Measurements from ENCODE around the gene ANKLE2.

ANKLE2 gene

GRCh38 chr12:132789099-132789471, 27.5 kb upstream of the ANKLE2 start:
- TF ChIP-seq SCRT1 (tag by site-specific recombination; IDR thresholded peaks at IDR 0.05; ENCODE audit: borderline replicate concordance) (no peak), EGR2 (tag by site-specific recombination; IDR thresholded peaks at IDR 0.05; ENCODE audit: low read depth) (no peak), ZBTB7A (tag by site-specific recombination; IDR thresholded peaks at IDR 0.05; ENCODE audit: low read depth) (no peak), ZSCAN4 (tag by site-specific recombination; IDR thresholded peaks at IDR 0.05) (no peak), ZNF561 (tag by site-specific recombination; IDR thresholded peaks at IDR 0.05; ENCODE audit: borderline replicate concordance) (no peak), ZNF174 (tag by site-specific recombination; IDR thresholded peaks at IDR 0.05) (no peak), ZNF211 (tag by site-specific recombination; IDR thresholded peaks at IDR 0.05; ENCODE audit: low read depth) (no peak), ZNF701 (tag by site-specific recombination; IDR thresholded peaks at IDR 0.05) (no peak), REPIN1 (tag by site-specific recombination; IDR thresholded peaks at IDR 0.05; ENCODE audit: low read depth) (no peak), ZNF423 (tag by site-specific recombination; IDR thresholded peaks at IDR 0.05) (no peak)
- TF ChIP-seq, protein P1, sequence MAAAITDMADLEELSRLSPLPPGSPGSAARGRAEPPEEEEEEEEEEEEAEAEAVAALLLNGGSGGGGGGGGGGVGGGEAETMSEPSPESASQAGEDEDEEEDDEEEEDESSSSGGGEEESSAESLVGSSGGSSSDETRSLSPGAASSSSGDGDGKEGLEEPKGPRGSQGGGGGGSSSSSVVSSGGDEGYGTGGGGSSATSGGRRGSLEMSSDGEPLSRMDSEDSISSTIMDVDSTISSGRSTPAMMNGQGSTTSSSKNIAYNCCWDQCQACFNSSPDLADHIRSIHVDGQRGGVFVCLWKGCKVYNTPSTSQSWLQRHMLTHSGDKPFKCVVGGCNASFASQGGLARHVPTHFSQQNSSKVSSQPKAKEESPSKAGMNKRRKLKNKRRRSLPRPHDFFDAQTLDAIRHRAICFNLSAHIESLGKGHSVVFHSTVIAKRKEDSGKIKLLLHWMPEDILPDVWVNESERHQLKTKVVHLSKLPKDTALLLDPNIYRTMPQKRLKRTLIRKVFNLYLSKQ (tag by site-specific recombination; IDR thresholded peaks at IDR 0.05; ENCODE audit: borderline replicate concordance): no peak
- TF ChIP-seq, protein P2, sequence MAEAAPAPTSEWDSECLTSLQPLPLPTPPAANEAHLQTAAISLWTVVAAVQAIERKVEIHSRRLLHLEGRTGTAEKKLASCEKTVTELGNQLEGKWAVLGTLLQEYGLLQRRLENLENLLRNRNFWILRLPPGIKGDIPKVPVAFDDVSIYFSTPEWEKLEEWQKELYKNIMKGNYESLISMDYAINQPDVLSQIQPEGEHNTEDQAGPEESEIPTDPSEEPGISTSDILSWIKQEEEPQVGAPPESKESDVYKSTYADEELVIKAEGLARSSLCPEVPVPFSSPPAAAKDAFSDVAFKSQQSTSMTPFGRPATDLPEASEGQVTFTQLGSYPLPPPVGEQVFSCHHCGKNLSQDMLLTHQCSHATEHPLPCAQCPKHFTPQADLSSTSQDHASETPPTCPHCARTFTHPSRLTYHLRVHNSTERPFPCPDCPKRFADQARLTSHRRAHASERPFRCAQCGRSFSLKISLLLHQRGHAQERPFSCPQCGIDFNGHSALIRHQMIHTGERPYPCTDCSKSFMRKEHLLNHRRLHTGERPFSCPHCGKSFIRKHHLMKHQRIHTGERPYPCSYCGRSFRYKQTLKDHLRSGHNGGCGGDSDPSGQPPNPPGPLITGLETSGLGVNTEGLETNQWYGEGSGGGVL (tag by site-specific recombination; IDR thresholded peaks at IDR 0.05): no peak
- Histone ChIP-seq H3K4me1 (ENCODE audit: control insufficient read depth, insufficient read depth, low read length) (no peaks in the 10 kb centered on the region), H3K9me3 (ENCODE audit: control insufficient read depth, insufficient read depth, low read depth, low read length) (no peaks in the 10 kb centered on the region), H3K27ac (ENCODE audit: extremely low read depth, low read depth, low read length) (no peak overlapping the region), H3K4me3 (ENCODE audit: low read depth, low read length) (no peak overlapping the region), H3K36me3 (ENCODE audit: control insufficient read depth in 2 of 2, insufficient read depth in 1 of 2, low read length in 2 of 2) (peaks cover 16 to 78% of the 10 kb centered on the region in 2 experiments; a peak in 2 of 3 replicates)
- POLR2A ChIA-PET: no interaction called here
- CTCF ChIA-PET: no interaction called here

- ChIA-PET POLR2A (no interaction called here), CTCF (no interaction called here)
- Histone ChIP-seq H3K4me1 (ENCODE audit: control insufficient read depth, insufficient read depth, low read length) (no peaks in the 10 kb centered on the region), H3K27ac (ENCODE audit: extremely low read depth, low read depth, low read length) (no peak overlapping the region), H3K4me3 (ENCODE audit: low read depth, low read length) (no peak overlapping the region), H3K36me3 (ENCODE audit: control insufficient read depth in 2 of 2, insufficient read depth in 1 of 2, low read length in 2 of 2) (peaks cover 13 to 78% of the 10 kb centered on the region in 2 experiments; a peak in 2 of 3 replicates), H3K9me3 (ENCODE audit: control insufficient read depth, insufficient read depth, low read depth, low read length) (no peaks in the 10 kb centered on the region)
- no peak for TF ChIP-seq ZNF664 (tag by site-specific recombination; IDR thresholded peaks at IDR 0.05)
- TF ChIP-seq ZNF121 (tag by site-specific recombination; IDR thresholded peaks at IDR 0.05): no peak
- TF ChIP-seq SETDB1 (IDR thresholded peaks at IDR 0.05; ENCODE audit: insufficient read length, low read length): no peak
- TF ChIP-seq KLF1 (tag by site-specific recombination; IDR thresholded peaks at IDR 0.05): peak; percentile 37; the same call in 1 of the 2 replicates
These were observed 26.9 kb upstream of the ANKLE2 start for GRCh38 chr12:132788375-132789098.

DNA sequence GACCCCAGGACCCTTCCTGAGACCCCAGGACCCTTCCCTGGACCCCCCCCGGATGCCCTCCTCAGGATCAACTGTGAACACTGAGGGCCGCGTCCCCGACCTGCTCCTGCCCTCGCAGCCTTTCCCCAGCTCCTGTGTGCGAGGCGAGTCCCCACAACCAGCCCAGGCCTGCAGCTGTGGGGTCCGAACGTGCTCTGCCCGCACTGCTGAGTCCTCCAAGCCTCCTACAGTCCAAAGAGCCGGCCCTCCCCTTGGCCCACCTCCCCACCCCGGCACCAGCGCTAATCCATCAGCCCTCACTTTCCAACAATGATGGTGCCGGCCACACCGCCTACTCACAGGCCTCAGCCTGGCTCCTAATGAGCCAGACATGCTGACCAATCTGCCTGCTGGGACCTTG, 26.2 kb upstream of the ANKLE2 start:
- H3K9me3 ChIP-seq (ENCODE audit: control insufficient read depth, insufficient read depth, low read depth, low read length): no peaks in the 10 kb centered on the region
- CTCF ChIA-PET: no interaction called here
- H3K36me3 ChIP-seq (ENCODE audit: control insufficient read depth in 2 of 2, insufficient read depth in 1 of 2, low read length in 2 of 2): peaks cover 13 to 83% of the 10 kb centered on the region in 2 experiments; a peak in 2 of 3 replicates
- H3K27ac ChIP-seq (ENCODE audit: extremely low read depth, low read depth, low read length): no peak overlapping the region
- no peak overlapping the region for H3K4me3 ChIP-seq (ENCODE audit: low read depth, low read length)
- no peaks in the 10 kb centered on the region for H3K4me1 ChIP-seq (ENCODE audit: control insufficient read depth, insufficient read depth, low read length)
- POLR2A ChIA-PET: no interaction called here
- TF ChIP-seq PRDM2 (tag by site-specific recombination; IDR thresholded peaks at IDR 0.05; ENCODE audit: borderline replicate concordance) (no peak), ZNF292 (tag by site-specific recombination; IDR thresholded peaks at IDR 0.05; ENCODE audit: borderline replicate concordance, low read depth) (no peak), ZNF629 (tag by site-specific recombination; IDR thresholded peaks at IDR 0.05) (no peak), ZNF501 (tag by site-specific recombination; IDR thresholded peaks at IDR 0.05) (no peak), ZNF114 (tag by site-specific recombination; IDR thresholded peaks at IDR 0.05) (no peak), ZNF600 (tag by site-specific recombination; IDR thresholded peaks at IDR 0.05) (no peak)
